ENCODE measurements around the gene SAMD4A. TPM values are rescaled to one million over a fixed set of nuclear protein-coding genes. Genes with fewer than 3 reads are reported as not detected.

Gene SAMD4A
- total RNA-seq, 1 donor from 2014 or later = 30.6 TPM

DNA sequence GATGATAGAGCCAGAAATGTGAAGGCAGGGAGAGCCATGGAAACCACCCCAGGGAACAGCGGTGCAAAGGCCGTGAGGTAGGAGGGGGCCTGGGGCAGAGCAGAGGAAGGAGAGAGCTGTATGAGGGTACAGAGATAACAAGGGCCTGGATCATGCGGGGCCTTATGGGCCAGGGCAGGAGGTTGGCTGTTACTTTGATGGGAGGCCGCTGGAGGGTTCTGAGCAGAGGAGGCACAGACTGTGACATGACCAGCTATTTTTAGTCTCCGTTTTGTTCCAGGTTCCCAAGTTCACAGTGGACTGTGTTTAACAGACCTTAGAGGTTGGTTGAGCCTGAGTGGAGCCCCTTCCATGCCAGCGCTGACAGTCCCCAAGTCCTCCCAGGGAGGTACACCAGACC is 217.1 kb downstream of the SAMD4A start:
- H3K4me1 ChIP-seq = peaks cover 7% of the 10 kb centered on the region
- intact Hi-C loops (cut with DNase I) = no loop called here
- no peaks in the 10 kb centered on the region for H3K27me3 ChIP-seq (ENCODE audit: low read depth)
- no peak overlapping the region for H3K27ac ChIP-seq
- no peak overlapping the region for H3K4me3 ChIP-seq
- H3K9me3 ChIP-seq = no peaks in the 10 kb centered on the region
- TF ChIP-seq, protein P1, sequence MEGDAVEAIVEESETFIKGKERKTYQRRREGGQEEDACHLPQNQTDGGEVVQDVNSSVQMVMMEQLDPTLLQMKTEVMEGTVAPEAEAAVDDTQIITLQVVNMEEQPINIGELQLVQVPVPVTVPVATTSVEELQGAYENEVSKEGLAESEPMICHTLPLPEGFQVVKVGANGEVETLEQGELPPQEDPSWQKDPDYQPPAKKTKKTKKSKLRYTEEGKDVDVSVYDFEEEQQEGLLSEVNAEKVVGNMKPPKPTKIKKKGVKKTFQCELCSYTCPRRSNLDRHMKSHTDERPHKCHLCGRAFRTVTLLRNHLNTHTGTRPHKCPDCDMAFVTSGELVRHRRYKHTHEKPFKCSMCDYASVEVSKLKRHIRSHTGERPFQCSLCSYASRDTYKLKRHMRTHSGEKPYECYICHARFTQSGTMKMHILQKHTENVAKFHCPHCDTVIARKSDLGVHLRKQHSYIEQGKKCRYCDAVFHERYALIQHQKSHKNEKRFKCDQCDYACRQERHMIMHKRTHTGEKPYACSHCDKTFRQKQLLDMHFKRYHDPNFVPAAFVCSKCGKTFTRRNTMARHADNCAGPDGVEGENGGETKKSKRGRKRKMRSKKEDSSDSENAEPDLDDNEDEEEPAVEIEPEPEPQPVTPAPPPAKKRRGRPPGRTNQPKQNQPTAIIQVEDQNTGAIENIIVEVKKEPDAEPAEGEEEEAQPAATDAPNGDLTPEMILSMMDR (IDR thresholded peaks at IDR 0.05) = no peak
- no peak for ATAC-seq
- no peak for DNase-seq
- peaks cover 57% of the 10 kb centered on the region for H3K36me3 ChIP-seq

DNA sequence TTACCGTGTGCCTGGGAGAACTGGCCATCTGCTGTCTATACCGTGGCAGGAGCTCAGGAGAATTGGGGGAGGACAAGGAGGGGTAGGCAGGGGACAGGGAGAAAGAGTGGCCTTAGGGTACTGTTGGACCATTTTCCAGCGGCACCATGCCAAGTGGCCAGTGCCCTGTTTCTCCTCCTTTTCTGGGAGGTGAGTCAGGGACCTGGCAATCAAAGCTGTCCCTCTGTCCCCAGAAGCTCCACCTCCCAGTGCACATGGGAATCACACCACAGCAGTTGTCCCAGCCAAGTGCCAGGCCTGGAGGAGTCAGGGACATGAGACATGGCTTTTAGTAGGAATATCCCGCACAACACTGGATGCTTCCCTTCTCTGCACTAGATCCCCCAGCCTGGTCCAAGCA is 217.7 kb downstream of the SAMD4A start:
- no peaks in the 10 kb centered on the region for H3K9me3 ChIP-seq
- ATAC-seq (no peak), DNase-seq (no peak)
- H3K36me3 ChIP-seq = peaks cover 57% of the 10 kb centered on the region
- TF ChIP-seq, protein P1 (IDR thresholded peaks at IDR 0.05) = no peak
- peaks cover 7% of the 10 kb centered on the region for H3K4me1 ChIP-seq
- H3K27me3 ChIP-seq (ENCODE audit: low read depth) = no peaks in the 10 kb centered on the region
- no peak overlapping the region for H3K4me3 ChIP-seq
- intact Hi-C loops (cut with DNase I) = no loop called here
- H3K27ac ChIP-seq = no peak overlapping the region

DNA sequence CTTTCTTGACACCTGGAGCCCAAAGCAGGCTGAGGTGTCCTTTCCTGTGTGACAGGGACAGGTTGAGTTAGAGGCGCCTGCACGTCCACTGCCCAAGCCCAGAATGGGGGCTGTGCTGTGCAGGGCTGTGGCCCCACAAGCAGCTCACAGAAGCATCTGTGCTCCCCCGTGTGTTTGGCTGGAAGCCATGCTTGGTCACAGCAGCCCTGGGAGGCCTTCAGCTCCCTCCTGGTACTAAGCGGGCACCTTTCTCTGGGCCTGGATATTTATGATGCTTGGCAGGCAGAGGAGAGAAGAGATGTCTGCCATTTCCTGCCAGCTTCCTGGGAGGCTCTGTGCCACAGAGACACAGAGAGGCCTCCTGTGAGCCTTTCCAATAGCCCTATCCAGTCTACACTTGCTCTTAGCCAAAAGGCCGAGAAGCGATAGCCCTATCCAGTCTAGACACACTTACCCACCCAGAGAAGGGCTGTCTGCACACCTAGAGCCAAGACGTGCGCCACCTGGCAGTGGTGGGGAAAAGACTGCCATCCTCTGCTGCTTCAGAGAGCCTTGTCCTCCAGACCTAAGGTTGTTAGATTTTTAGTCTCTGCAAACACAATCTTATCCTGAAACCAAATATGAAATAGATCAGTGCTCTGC is 218.3 kb downstream of the SAMD4A start:
- peaks cover 59% of the 10 kb centered on the region for H3K36me3 ChIP-seq
- TF ChIP-seq, protein P1 (IDR thresholded peaks at IDR 0.05) = no peak
- no peak for DNase-seq
- H3K27ac ChIP-seq = no peak overlapping the region
- no peak overlapping the region for H3K4me3 ChIP-seq
- ATAC-seq = no peak
- intact Hi-C loops (cut with DNase I) = no loop called here
- H3K4me1 ChIP-seq = peaks cover 7% of the 10 kb centered on the region
- no peaks in the 10 kb centered on the region for H3K27me3 ChIP-seq (ENCODE audit: low read depth)
- H3K9me3 ChIP-seq = no peaks in the 10 kb centered on the region

DNA sequence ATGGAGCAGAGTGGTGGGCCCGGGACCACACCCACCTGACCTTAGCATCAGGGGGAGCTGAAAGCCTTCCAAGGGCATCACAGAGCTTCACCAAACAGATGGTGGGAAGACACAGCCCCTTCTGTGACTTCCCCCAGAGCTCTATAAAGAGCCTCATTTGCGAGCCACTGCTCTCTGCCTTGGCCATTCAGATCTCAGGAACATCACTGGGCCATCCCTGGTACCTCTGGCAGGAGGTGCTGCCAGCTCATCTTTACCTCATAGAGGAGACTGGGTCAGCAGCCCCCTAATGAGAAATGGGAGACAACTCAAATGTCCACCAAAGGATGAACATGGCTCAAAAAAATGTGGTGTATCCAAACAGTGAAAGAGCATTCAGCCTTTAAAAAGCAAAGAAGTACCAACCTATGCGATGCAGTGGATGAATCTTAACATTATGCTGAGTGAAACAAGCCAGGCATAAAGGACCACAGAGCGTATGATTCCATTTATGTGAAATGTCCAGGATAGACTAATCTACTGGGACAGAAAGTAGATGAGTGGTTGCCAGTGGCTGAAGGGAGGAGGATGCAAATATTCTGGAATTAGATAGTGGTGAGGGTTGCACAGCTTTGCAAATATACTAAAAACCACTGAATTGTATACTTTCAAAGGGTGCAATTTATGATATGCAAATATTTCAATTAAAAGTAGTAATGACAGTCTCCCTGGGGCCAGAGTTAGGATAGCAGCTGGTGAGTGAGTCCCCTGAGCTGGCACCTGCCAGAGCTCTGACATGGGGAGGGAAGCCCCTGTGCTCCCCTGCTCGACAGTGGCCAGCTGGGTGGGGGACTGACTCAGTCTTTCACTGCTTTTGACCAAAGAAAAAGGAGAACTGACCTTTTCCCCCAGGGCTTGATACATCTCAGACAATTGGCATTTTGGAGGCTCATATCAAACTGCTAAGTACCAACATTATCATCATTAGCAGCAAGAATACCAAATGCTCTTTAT is 219.1 kb downstream of the SAMD4A start:
- DNase-seq = no peak
- Histone ChIP-seq H3K4me3 (no peak overlapping the region), H3K27me3 (ENCODE audit: low read depth) (no peaks in the 10 kb centered on the region), H3K36me3 (peaks cover 60% of the 10 kb centered on the region), H3K4me1 (peaks cover 7% of the 10 kb centered on the region), H3K9me3 (no peaks in the 10 kb centered on the region), H3K27ac (no peak overlapping the region)
- TF ChIP-seq, protein P1 (IDR thresholded peaks at IDR 0.05) = no peak
- ATAC-seq = no peak
- intact Hi-C loops (cut with DNase I) = no loop called here

- DNase-seq (no peak), ATAC-seq (no peak)
- intact Hi-C loops (cut with DNase I) = no loop called here
- TF ChIP-seq, protein P1 (IDR thresholded peaks at IDR 0.05) = no peak
- Histone ChIP-seq H3K4me3 (no peak overlapping the region), H3K27me3 (ENCODE audit: low read depth) (no peaks in the 10 kb centered on the region), H3K4me1 (peaks cover 7% of the 10 kb centered on the region), H3K9me3 (no peaks in the 10 kb centered on the region), H3K27ac (no peak overlapping the region), H3K36me3 (peaks cover 59% of the 10 kb centered on the region)
Measured at GRCh38 chr14:54786838-54787237, 219.9 kb downstream of the SAMD4A start.

Measured in lower lobe of right lung (tissue), 2 donors.